ENCODE data around the gene IRF6.

GRCh38 chr1:209774592-209774991 lies 31.4 kb downstream of the IRF6 start:
- TF ChIP-seq YY1 (IDR thresholded peaks at IDR 0.05; ENCODE audit: insufficient read depth, insufficient read length), result no peak
- TF ChIP-seq ZNF274 (IDR thresholded peaks at IDR 0.05; ENCODE audit: low read depth, low read length), result no peak
- TF ChIP-seq SUZ12 (IDR thresholded peaks at IDR 0.05; ENCODE audit: extremely low read depth, insufficient read depth, insufficient read length), result no peak
